KMS-11 (cell line): ENCODE data around the gene KRTAP19-2.

ENCODE experiments used
- H2AFZ ChIP-seq: fragments of 200-600 bp; sonication (generic); 2 replicates; pipeline ENCODE4 v1.6.1; 2016; ENCODE audit warnings: antibody characterized with exemption, mixed run types, low read depth
- H3K27ac ChIP-seq: fragments of 200-600 bp; sonication (generic); 2 replicates; pipeline ENCODE4 v1.6.1; 2016; ENCODE audit warnings: mild to moderate bottlenecking, mixed run types
- H3K27me3 ChIP-seq: fragments of 200-600 bp; sonication (generic); 2 replicates; pipeline ENCODE4 v1.6.1; 2017; ENCODE audit warnings: mild to moderate bottlenecking, low read depth, mixed run types, moderate library complexity; ENCODE audit not compliant: insufficient read depth
- H3K36me3 ChIP-seq: fragments of 200-600 bp; sonication (generic); 2 replicates; pipeline ENCODE4 v1.6.1; 2017; ENCODE audit warnings: mild to moderate bottlenecking, mixed run types; ENCODE audit not compliant: insufficient read depth
- H3K4me1 ChIP-seq: fragments of 200-600 bp; sonication (generic); 2 replicates; pipeline ENCODE4 v1.6.1; 2016; ENCODE audit warnings: mild to moderate bottlenecking, low read depth, mixed run types; ENCODE audit not compliant: poor library complexity, severe bottlenecking
- H3K4me2 ChIP-seq: fragments of 200-600 bp; sonication (generic); 2 replicates; pipeline ENCODE4 v1.7.0; 2016; ENCODE audit warnings: mild to moderate bottlenecking, mixed run types
- H3K4me3 ChIP-seq: fragments of 200-600 bp; sonication (generic); IDR thresholded peaks from 2 replicates; pipeline ENCODE4 v1.6.1; 2017; ENCODE audit warnings: low read depth, low read length, mixed read lengths; ENCODE audit not compliant: insufficient read depth
- H3K79me2 ChIP-seq: fragments of 200-600 bp; sonication (generic); 2 replicates; pipeline ENCODE4 v1.6.1; 2016; ENCODE audit warnings: low read depth, mixed run types; ENCODE audit not compliant: insufficient read depth
- H3K9ac ChIP-seq: fragments of 200-600 bp; sonication (generic); 2 replicates; pipeline ENCODE4 v1.6.1; 2016; ENCODE audit warnings: mild to moderate bottlenecking, mixed run types
- H4K20me1 ChIP-seq: fragments of 200-600 bp; sonication (generic); 2 replicates; pipeline ENCODE4 v1.6.1; 2016; ENCODE audit warnings: mild to moderate bottlenecking, mixed run types; ENCODE audit not compliant: insufficient read depth
- CTCF ChIP-seq: fragments of 200-600 bp; sonication (generic); conservative IDR thresholded peaks from 2 replicates; pipeline ENCODE4 v1.6.1; 2017; ENCODE audit warnings: low read depth, mild to moderate bottlenecking, antibody characterized with exemption, low read length, moderate library complexity, mixed read lengths

Gene KRTAP19-2

GRCh38 chr21:30482130-30482529 is 5.1 kb downstream of the KRTAP19-2 start:
- no peaks in the 10 kb centered on the region for H3K27me3 ChIP-seq
- H2AFZ ChIP-seq: no peak overlapping the region
- H3K36me3 ChIP-seq: no peaks in the 10 kb centered on the region
- no peaks in the 10 kb centered on the region for H3K4me1 ChIP-seq
- no peak for TF ChIP-seq CTCF
- H3K9ac ChIP-seq: no peak overlapping the region
- H3K27ac ChIP-seq: no peak overlapping the region
- no peak overlapping the region for H3K4me2 ChIP-seq
- no peak overlapping the region for H3K4me3 ChIP-seq
- no peaks in the 10 kb centered on the region for H3K79me2 ChIP-seq
- H4K20me1 ChIP-seq: no peaks in the 10 kb centered on the region

GRCh38 chr21:30480145-30480544 is 7.1 kb downstream of the KRTAP19-2 start, which contains the start of gene KRTAP19-1:
TSS of gene KRTAP19-1 (minus strand) at chr21:30480367. CDS start at chr21:30480317, 50 bp downstream.
- no peak within 1 kb of the TSS for H3K27ac ChIP-seq
- no peaks in the 10 kb centered on the region for H3K79me2 ChIP-seq
- no peaks in the 10 kb centered on the region for H3K36me3 ChIP-seq
- no peak within 1 kb of the TSS for H2AFZ ChIP-seq
- TF ChIP-seq CTCF: no peak
- no peak within 1 kb of the TSS for H3K9ac ChIP-seq
- H3K4me2 ChIP-seq: no peak within 1 kb of the TSS
- H3K27me3 ChIP-seq: no peaks in the 10 kb centered on the region
- H3K4me3 ChIP-seq: no peak within 1 kb of the TSS
- no peaks in the 10 kb centered on the region for H3K4me1 ChIP-seq
- no peaks in the 10 kb centered on the region for H4K20me1 ChIP-seq

- Histone ChIP-seq H3K36me3 (no peaks in the 10 kb centered on the region), H3K79me2 (no peaks in the 10 kb centered on the region), H4K20me1 (no peaks in the 10 kb centered on the region), H2AFZ (no peak overlapping the region), H3K27ac (no peak overlapping the region), H3K4me3 (no peak overlapping the region), H3K9ac (no peak overlapping the region), H3K27me3 (no peaks in the 10 kb centered on the region), H3K4me1 (no peaks in the 10 kb centered on the region), H3K4me2 (no peak overlapping the region)
- TF ChIP-seq CTCF: no peak
Measured at GRCh38 chr21:30479259-30479658, 8.0 kb downstream of the KRTAP19-2 start.

GRCh38 chr21:30478004-30478403 is 9.2 kb downstream of the KRTAP19-2 start:
- H3K36me3 ChIP-seq: no peaks in the 10 kb centered on the region
- no peaks in the 10 kb centered on the region for H3K27me3 ChIP-seq
- no peak for TF ChIP-seq CTCF

More at GRCh38 chr21:30478004-30478403, 9.2 kb downstream of the KRTAP19-2 start:
- Histone ChIP-seq H2AFZ (no peak overlapping the region), H3K4me1 (no peaks in the 10 kb centered on the region), H3K9ac (no peak overlapping the region), H3K79me2 (no peaks in the 10 kb centered on the region), H3K4me3 (no peak overlapping the region), H4K20me1 (no peaks in the 10 kb centered on the region), H3K4me2 (no peak overlapping the region), H3K27ac (no peak overlapping the region)
